Smooth muscle cell (in vitro differentiated cells): ENCODE measurements around the gene MAP4K1. TPM values are rescaled to one million over a fixed set of nuclear protein-coding genes. Genes with fewer than 3 reads are reported as not detected.
"Not testable (repeated sequence)": the region's sequence is repeated elsewhere in the genome, so short reads cannot be mapped to it uniquely, and the experiment has no call there.

ENCODE experiments used
- DNase-seq: peaks from one replicate; lab custom pipeline; 2025; ENCODE audit not compliant: unreplicated experiment; lab: John Stamatoyannopoulos, UW
- H2AFZ ChIP-seq: fragments of 200-600 bp; sonication (generic); 2 replicates; pipeline ENCODE4 v1.6.0; 2016; ENCODE audit warnings: antibody characterized with exemption, low read depth, mild to moderate bottlenecking
- H3F3A ChIP-seq: fragments of 200-600 bp; sonication (generic); 2 replicates; pipeline ENCODE4 v1.6.0; 2017; ENCODE audit warnings: antibody characterized with exemption, low read depth
- H3K27ac ChIP-seq: fragments of 200-600 bp; sonication (generic); 2 replicates; pipeline ENCODE4 v1.5.1; 2016; ENCODE audit warnings: low read depth, mild to moderate bottlenecking
- H3K27me3 ChIP-seq: fragments of 200-600 bp; sonication (generic); 2 replicates; pipeline ENCODE4 v1.6.1; 2016; ENCODE audit warnings: low read depth, mild to moderate bottlenecking
- H3K36me3 ChIP-seq: fragments of 200-600 bp; sonication (generic); 2 replicates; pipeline ENCODE4 v1.5.1; 2016; ENCODE audit warnings: low read depth
- H3K4me1 ChIP-seq: fragments of 200-600 bp; sonication (generic); 2 replicates; pipeline ENCODE4 v1.5.1; 2016; ENCODE audit warnings: low read depth
- H3K4me2 ChIP-seq: fragments of 200-600 bp; sonication (generic); 2 replicates; pipeline ENCODE4 v1.6.0; 2016; ENCODE audit warnings: mild to moderate bottlenecking
- H3K4me3 ChIP-seq: fragments of 200-600 bp; sonication (generic); 2 replicates; pipeline ENCODE4 v1.5.1; 2016; ENCODE audit warnings: mild to moderate bottlenecking
- H3K79me2 ChIP-seq: fragments of 200-600 bp; sonication (generic); 2 replicates; pipeline ENCODE4 v1.6.0; 2016; ENCODE audit warnings: low read depth, mild to moderate bottlenecking
- H3K9ac ChIP-seq: fragments of 200-600 bp; sonication (generic); 2 replicates; pipeline ENCODE4 v1.6.0; 2016; ENCODE audit warnings: low read depth
- H3K9me3 ChIP-seq: fragments of 200-600 bp; sonication (generic); replicated peaks from 2 replicates; pipeline ENCODE4 v1.5.1; 2016; ENCODE audit warnings: low read depth
- H4K20me1 ChIP-seq: fragments of 200-600 bp; sonication (generic); 2 replicates; pipeline ENCODE4 v1.6.0; 2016; ENCODE audit warnings: low read depth
- CTCF ChIP-seq: fragments of 200-600 bp; sonication (generic); IDR thresholded peaks from 2 replicates; pipeline ENCODE4 v1.5.1; 2017; ENCODE audit warnings: borderline replicate concordance, mild to moderate bottlenecking, antibody characterized with exemption; ENCODE audit not compliant: insufficient read depth, poor library complexity, severe bottlenecking
- WGBS: methylation state at CpG from one replicate; pipeline ENCODE4 v1.1.7; 2016; ENCODE audit warnings: low lambda C conversion rate; 5-methylcytosine and 5-hydroxymethylcytosine counted together
- polyA plus RNA-seq: library from polyadenylated mRNA; unstranded; fragments of >200 nt; fragmentation: Nextera tagmentation; extraction: Ambion mirVana; gene quantifications from 2 replicates; pipeline ENCODE4 v1.2.1, GENCODE V29; 2016
- total RNA-seq: library from RNA; depleted of rRNA; stranded (reverse); fragments of >200 nt; gene quantifications from 2 replicates; pipeline ENCODE4 v1.2.3, GENCODE V29; 2014

The MAP4K1 gene
- total and polyA plus RNA-seq, 2 experiments from 2014 or later = 0.22 to 0.91 TPM

- Histone ChIP-seq H3K79me2 (peaks cover 11% of the 10 kb centered on the region), H3K4me1 (peaks cover 12% of the 10 kb centered on the region), H4K20me1 (no peaks in the 10 kb centered on the region), H3K27me3 (no peaks in the 10 kb centered on the region), H3F3A (no peaks in the 10 kb centered on the region), H3K36me3 (no peaks in the 10 kb centered on the region), H3K4me3 (no peak overlapping the region), H3K9ac (no peak overlapping the region), H3K4me2 (no peak overlapping the region), H3K27ac (no peak overlapping the region), H3K9me3 (no peaks in the 10 kb centered on the region), H2AFZ (no peak overlapping the region)
- WGBS = 83% methylated on average over 7 of the region's 7 CpGs
- no peak for DNase-seq
- TF ChIP-seq CTCF = no peak
These were observed 2.7 kb downstream of the MAP4K1 start for GRCh38 chr19:38615007-38615581.

GRCh38 chr19:38614289-38614688 is 3.5 kb downstream of the MAP4K1 start:
- Histone ChIP-seq H3F3A (no peaks in the 10 kb centered on the region), H3K4me2 (no peak overlapping the region), H3K27ac (no peak overlapping the region), H3K79me2 (peaks cover 3% of the 10 kb centered on the region), H4K20me1 (no peaks in the 10 kb centered on the region), H3K4me1 (peaks cover 6% of the 10 kb centered on the region), H3K9me3 (no peaks in the 10 kb centered on the region), H3K27me3 (no peaks in the 10 kb centered on the region), H2AFZ (no peak overlapping the region), H3K36me3 (no peaks in the 10 kb centered on the region), H3K4me3 (no peak overlapping the region), H3K9ac (no peak overlapping the region)
- 98% methylated on average over 3 of the region's 3 CpGs for WGBS
- no peak for TF ChIP-seq CTCF
- DNase-seq = no peak

GRCh38 chr19:38606131-38606530 is 11.6 kb downstream of the MAP4K1 start:
- 72% methylated on average over 6 of the region's 6 CpGs for WGBS
- Histone ChIP-seq H3K79me2 (no peaks in the 10 kb centered on the region), H2AFZ (no peak overlapping the region), H3K36me3 (no peaks in the 10 kb centered on the region), H3K27ac (no peak overlapping the region), H3K4me1 (no peaks in the 10 kb centered on the region), H3F3A (no peaks in the 10 kb centered on the region), H4K20me1 (no peaks in the 10 kb centered on the region), H3K4me2 (no peak overlapping the region), H3K4me3 (no peak overlapping the region), H3K9me3 (no peaks in the 10 kb centered on the region), H3K9ac (no peak overlapping the region), H3K27me3 (no peaks in the 10 kb centered on the region)
- DNase-seq = no peak
- no peak for TF ChIP-seq CTCF

- not testable (repeated sequence) for H3K9ac ChIP-seq, H3K79me2 ChIP-seq, H3K4me1 ChIP-seq, DNase-seq, H3K36me3 ChIP-seq, H3K9me3 ChIP-seq, H3K27me3 ChIP-seq, H3K4me3 ChIP-seq, H4K20me1 ChIP-seq, H3F3A ChIP-seq, H2AFZ ChIP-seq, H3K4me2 ChIP-seq, H3K27ac ChIP-seq
- WGBS = 97% methylated on average over 5 of the region's 5 CpGs
These were observed 14.9 kb downstream of the MAP4K1 start for GRCh38 chr19:38602856-38603255.
